Activated effector memory CD4-positive, alpha-beta T cell treated with anti-CD3 and anti-CD28 coated beads, Interleukin-2, amount 50 U/mL, for 16 hours (primary cell): ENCODE data around the gene KRT9.
"Not testable (repeated sequence)": the region's sequence is repeated elsewhere in the genome, so short reads cannot be mapped to it uniquely, and the experiment has no call there.

Source experiments
- DNase-seq: peaks from one replicate; pipeline ENCODE4 v3.0.0-alpha.2; 2020

The KRT9 gene

DNA sequence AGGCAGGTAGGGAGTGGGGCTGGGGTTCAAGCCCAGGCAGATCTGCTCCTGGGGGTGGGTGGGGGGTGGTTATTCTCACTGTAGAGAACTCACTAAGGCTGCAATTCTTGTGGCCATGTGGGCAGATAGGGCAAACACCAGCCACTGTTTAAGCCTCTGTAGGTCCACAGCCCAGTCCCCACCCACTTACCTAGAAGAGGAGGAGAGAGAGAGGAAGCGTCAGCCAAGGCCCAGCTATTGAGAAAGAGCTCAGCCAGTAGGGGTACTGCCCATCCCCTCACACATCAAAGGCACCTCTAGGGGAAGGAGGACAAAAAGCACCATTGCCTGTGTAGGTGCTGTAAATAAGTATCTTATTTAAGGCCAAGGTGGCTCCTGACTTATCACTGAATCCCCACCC lies 27.8 kb upstream of the KRT9 start:
- peak; percentile 30 for DNase-seq

DNA sequence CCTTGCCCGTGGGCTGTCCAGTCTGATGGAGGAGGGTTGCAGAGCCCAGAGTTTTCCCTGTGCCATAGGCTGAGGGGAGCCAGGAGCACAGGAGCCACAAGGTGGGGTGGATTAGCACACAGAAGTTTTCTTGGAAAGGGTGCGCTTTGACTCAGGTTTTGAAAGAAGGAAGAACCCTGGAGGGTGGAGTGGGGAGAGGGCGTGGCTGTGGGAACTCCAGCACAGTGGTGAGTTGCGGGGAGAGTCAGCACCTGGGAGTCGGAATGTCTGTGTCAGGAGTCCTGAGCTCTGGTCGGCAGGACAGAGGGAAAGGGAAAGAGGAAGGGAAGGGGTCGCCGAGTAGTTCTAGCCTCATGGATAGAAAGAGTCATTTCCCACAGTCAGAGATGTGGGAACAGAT lies 23.7 kb upstream of the KRT9 start:
- DNase-seq = no peak

DNA sequence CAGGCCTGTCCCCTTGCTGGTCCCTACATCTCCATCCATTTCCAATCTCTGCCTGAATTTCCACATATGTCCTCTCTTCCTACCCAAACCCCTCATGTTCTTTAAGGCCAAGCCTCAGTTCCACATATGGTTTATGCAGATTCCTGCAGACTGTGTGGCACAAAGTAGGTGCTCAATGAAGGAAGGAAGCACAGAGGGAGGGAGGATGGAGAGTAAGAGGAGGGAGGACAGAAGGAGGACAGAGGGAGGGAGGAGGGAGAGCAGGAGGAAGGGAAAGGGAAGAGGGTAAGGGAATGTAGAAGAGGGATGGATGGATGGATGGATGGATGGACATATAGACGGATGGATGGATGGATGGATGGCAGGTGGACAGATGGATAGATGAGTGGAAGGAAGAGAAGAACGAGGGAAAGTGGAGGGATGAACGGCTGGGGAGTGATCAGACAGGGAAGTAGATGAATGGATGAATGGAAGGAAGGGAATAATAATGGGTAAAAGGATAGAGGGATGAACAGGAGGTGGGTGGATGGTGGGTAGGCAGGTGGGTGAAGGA lies 22.6 kb upstream of the KRT9 start:
- no peak for DNase-seq

DNA sequence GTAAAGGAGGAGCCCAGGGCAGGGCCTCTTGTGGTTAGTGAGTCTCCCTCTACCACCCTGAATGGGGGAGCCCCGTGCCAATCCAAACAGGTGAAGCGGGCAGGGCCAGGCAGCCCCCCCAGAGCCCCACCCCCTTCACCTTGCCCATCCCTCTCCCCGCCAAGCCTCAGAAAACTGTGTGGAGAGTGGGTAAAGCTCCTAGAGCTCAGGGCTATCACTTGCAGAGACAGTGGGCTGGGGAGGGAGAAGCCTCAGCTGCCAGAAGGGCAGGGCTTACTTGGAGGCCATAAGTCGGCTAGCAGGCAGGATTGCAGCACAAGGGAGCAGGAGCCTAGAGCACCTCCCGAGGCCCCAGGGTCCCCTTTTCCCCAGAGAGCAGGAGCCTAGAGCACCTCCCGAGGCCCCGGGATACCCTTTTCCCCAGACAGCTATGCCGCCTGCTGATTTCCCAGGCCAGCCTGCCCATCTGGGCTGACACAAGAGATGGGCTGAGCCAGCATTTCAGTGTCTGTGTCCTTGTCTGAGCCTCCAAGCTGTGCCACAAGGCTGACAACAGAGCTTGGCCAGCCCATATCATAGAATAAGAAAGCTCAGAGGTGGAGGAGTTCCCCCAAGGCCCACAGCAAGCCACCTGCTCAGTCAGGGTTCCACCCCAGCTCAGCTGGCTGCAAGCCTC lies 21.6 kb upstream of the KRT9 start:
- DNase-seq = peak; percentile 37

DNA sequence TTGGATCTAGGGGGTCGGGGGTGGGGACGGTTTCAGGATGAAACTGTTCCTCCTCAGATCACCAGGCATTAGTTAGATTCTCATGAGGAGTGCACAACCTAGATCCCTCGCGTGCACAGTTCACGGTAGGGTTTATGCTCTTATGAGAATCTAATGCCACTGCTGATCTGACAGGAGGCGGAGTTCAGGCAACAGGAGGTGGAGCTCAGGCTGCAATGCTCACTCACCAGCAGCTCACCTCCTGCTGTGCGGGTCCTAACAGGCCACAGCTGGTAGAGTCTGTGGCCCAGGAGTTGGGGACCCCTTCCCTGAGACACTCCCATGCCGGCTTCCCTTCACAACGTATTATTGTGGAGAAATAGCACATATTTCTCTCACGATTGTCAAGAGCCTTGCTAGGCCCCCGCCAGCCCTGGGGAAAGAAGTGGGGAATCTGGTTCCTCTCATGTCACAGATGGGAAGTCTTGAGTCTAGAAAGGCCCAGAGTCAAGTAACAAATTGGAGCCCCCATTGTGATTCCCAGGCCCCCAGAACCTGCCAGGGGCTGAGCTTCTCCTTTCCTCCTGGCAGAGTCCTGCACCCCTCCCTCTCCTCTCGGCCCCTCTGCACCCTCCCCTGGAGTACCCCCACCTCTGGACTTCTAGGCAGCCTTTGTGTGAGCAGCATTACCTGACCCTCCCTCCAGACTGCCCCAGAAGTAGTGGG lies 20.9 kb upstream of the KRT9 start:
- DNase-seq = peak; percentile 53

GRCh38 chr17:41589301-41589700 lies 17.4 kb upstream of the KRT9 start:
- peak; percentile 50 for DNase-seq

DNA sequence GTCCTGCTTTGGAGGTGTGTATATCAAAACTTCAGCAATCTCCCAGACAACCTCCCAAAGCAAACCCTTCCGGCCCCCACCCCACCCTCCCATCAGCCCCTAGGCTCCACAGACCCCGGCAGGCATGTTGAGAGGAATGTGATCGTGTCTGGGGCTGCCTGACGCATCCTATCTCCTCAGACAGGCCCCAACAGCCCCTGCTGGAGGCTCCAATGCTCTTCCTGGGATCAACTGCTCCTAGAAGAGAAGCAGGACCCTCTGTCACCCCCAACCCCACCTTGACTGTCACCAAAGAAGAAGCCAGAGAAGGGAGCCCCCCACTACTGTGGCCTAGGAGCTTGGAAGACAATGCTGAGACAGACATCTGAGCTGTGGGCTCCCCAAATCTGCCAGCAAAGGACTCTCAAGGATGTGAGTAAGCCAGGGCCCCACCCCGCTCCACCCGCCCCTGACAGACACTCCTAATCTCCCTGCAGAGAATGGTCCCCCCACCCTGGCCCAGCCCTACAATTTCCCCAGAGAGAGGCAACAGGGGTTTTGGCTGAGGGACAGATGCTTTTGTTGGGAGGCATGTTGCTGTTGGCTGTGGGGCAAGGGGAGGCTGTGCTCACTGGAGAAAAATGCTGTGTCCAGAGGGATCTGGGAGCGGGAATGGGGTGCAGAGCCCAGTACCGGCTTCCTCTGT lies 16.4 kb upstream of the KRT9 start:
- peak; percentile 6 for DNase-seq

GRCh38 chr17:41586863-41587495 lies 15.1 kb upstream of the KRT9 start, which contains the start of gene KRT14:
Gene KRT14, minus strand, starts transcription at chr17:41586895. Its CDS starts 61 bp downstream, at chr17:41586834.
- DNase-seq = peak; percentile 33

DNA sequence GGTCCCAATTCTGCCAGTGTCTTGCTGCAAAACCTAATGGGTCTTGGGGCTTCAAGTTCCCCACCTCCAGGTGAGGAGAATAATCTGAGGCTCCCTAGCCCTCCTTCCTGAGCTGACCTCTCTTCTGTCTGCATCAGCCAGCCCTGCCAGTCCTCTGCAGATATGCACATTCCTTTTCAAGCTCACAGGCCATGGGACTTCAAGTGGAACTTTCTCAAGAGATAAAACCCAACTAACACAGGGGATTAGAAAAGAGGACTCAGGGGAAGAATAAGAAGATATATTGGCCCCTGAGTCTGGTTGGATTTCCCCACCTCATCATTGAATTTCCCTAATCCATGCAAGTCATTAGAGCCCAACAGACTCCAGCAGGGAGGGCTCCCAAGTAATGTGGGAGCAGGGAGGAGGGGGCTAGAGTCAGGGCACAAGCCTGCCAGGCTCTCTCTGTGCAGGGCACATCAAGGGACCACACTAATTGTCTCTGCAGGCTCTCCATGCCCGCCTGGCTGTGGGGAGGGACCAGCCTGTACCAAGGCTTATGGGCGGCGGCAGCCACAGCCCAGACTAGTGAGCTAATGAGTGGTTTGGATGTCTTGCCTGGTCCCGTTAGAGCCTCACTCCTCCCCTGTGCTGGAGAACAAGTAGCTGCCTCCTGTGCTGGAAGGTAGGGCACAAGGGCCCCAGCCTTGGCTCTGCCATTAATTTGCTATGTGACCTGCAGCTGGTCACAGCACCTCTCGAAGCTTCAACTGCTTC lies 13.6 kb upstream of the KRT9 start:
- no peak for DNase-seq

DNA sequence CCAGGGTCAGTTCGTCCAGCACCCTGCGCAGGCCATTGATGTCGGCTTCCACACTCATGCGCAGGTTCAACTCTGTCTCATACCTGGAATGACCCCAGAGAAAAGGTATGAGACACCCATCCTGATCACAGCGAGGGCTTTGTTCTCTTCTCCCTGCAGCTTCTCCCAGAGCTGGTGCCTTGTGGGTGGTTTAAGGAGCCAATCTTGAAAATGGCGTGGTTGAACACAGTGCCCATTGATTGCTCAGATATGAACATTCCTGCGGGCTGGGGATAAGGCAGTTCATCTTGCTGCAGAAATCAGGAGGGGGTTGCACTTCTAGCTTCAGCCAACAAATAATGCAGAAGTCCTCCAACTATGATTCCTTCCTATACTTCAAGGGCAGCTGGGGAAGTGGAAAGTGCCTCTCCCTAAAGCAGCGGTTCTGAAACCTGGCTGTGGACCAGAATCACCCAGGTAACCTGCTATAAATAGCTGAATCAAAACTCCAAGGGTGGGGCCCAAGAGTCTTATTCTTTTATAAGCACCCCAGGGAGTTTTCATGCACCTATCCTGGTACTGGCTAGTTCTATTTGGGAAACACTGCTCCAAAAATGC lies 12.6 kb upstream of the KRT9 start:
- not testable (repeated sequence) for DNase-seq

GRCh38 chr17:41583137-41584127 lies 11.6 kb upstream of the KRT9 start:
- DNase-seq = peak; percentile 39

DNA sequence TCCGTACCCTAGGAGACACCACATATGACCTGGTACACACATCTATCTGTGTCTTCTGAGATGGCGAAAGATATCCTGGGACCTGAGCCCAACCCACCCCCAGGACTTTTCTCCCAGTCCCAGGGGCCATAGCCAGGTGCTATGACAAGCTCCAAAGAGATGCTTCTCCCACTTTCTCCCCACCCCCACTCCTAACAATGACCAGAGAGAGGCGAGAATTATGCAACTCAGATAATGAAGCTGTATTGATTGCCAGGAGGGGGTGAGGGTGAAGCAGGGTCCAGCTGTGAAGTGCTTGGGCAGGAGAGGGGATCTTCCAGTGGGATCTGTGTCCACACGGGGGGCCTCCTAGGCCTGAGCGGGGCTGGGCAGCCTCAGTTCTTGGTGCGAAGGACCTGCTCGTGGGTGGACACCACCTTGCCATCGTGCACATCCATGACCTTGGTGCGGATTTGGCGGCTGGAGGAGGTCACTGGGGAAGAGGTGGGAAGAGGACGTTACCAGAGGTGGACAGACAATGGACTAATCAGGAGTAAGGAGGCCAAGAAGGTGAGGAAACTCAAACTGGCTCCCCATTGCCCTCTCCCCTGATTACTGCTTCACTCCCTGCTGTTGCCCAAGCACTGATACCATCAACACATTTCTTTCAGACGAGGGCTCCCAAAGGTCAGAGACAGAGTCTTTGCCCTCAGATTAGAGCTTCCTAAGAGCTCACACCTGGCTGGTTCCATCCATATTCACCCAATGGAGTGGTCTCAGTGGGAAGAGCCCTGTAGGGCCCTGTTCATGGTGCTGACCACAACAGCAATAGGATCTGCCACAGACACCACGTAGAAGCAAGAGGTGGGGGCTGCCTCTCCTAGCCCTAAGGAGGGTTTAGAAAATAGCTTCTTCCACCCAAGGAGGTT lies 10.5 kb upstream of the KRT9 start:
- DNase-seq = peak; percentile 57

DNA sequence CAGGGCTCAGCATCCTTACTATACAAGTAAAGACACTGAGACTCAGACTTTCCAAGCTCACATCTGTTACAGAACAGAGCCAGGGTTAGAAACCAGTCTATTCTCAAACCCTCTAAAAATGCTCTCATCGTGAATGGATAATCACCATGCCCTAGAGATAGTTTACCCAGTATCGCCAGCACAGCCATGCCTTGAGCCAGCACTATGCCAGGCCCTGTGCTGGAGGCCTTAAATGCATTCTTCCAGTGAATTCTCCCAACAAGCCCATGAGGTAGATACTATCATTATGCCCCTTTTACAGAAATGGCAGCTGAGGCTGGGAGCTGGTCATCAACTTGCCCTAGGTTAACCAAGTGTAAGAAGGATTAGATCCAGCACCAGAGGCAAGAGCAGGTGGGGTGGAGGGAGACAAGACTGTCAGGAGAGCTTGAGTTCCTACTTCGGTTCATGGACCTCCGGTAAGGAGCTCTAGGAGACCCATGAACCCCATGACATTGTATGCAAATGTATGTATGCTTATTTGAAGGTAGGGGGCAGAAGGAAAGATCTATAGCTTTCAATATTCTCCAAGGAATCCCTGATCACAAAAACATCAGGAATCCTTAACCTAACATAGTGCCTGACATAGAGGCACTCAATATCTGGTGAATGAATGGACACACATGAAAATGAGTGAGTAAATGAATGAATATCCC lies 9.7 kb upstream of the KRT9 start:
- DNase-seq = no peak

- no peak for DNase-seq
Observed at GRCh38 chr17:41580687-41581365, 9.0 kb upstream of the KRT9 start.

- no peak for DNase-seq
Observed at GRCh38 chr17:41580244-41580575, 8.4 kb upstream of the KRT9 start.

- peak; percentile 84 for DNase-seq
Observed at GRCh38 chr17:41579484-41580243, 7.8 kb upstream of the KRT9 start.

DNA sequence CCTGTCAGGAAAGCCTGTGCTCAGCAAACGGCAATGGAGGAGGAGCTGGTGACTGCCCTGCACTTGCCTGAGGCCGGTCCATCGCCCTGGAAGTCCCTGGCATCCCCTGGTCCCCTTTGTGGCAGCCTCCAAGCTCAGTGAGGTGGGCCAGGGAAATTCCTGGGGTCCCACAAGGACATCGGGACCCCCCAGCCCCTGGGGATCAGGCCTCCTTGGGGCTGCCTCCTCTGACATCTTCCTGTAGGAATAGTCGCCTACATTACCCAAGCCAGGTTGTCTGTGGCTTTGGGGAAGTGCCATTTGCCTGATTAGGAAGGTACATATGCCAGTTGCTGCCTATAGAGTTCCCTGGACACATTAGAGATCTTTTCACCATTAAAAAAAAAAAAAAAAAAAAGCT lies 7.1 kb upstream of the KRT9 start:
- no peak for DNase-seq

DNA sequence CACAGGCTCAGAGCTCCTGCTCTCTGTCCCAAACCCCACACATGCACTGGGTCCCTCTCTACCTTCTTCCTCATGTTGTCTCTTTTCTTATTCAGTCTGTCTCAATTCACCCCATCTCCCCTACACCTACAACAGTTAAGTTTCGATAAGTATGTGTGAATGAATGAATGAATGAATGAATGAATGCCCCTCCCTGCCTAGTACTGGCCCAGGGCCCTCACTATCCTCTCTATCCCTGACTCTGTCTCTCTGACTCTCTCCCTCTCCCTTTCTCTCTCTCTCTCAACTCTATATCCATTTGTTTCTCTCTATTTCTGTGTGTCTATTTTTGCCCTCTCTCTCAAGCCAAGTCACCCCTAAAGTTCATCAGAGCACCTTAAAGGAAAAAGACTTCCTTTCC lies 6.7 kb upstream of the KRT9 start:
- DNase-seq = no peak
